ENCODE results near the gene KRCC1. TPM values are rescaled to one million over a fixed set of nuclear protein-coding genes. Genes with fewer than 3 reads are reported as not detected.

KRCC1 gene
- total and polyA plus RNA-seq, 8 donors, result 7.0 to 48.0 (median 25.9) TPM

- Histone ChIP-seq H3K36me3 (no peaks in the 10 kb centered on the region), H3K9me3 (no peaks in the 10 kb centered on the region), H3K4me3 (no peak overlapping the region), H3K4me1 (peaks cover 0 to 9% (median 0%) of the 10 kb centered on the region in 4 donors), H3K27ac (peak overlapping the region in 1 of 5 donors; percentile 34), H3K27me3 (peaks cover 0 to 8% (median 0%) of the 10 kb centered on the region in 3 donors)
- intact Hi-C loops (cut with DNase I; ENCODE audit: low total_unique reads), result no loop called here
- TF ChIP-seq POLR2A (IDR thresholded peaks at IDR 0.05) (no peak), EP300 (IDR thresholded peaks at IDR 0.05) (no peak), POLR2AphosphoS5 (IDR thresholded peaks at IDR 0.05) (no peak), CTCF (IDR thresholded peaks at IDR 0.05) (no peak)
- WGBS, 5 donors, result 54 to 77% (median 72%) methylated on average over 4 of the region's 4 CpGs
- DNase-seq, result no peak
These were observed 11.0 kb upstream of the KRCC1 start for GRCh38 chr2:88066543-88066942.

GRCh38 chr2:88061295-88061694 is 5.7 kb upstream of the KRCC1 start:
- Histone ChIP-seq H3K27me3 (no peaks in the 10 kb centered on the region), H3K4me3 (no peak overlapping the region), H3K27ac (no peak overlapping the region), H3K9me3 (no peaks in the 10 kb centered on the region), H3K4me1 (peaks cover 0 to 16% (median 2%) of the 10 kb centered on the region in 4 donors), H3K36me3 (no peaks in the 10 kb centered on the region)
- TF ChIP-seq EP300 (IDR thresholded peaks at IDR 0.05) (no peak), POLR2AphosphoS5 (IDR thresholded peaks at IDR 0.05) (no peak), POLR2A (IDR thresholded peaks at IDR 0.05) (no peak), CTCF (IDR thresholded peaks at IDR 0.05) (no peak)
- no peak for DNase-seq
- intact Hi-C loops (cut with DNase I; ENCODE audit: low total_unique reads), result loop anchor here (5.0 kb wide), 1 partner anchor 101 kb away; no protein-coding TSS in a partner anchor
- WGBS, 5 donors, result 79 to 86% (median 83%) methylated on average over 3 of the region's 3 CpGs

GRCh38 chr2:88060907-88061275 is 5.3 kb upstream of the KRCC1 start:
- no peak overlapping the region for H3K4me3 ChIP-seq
- H3K27ac ChIP-seq, result no peak overlapping the region
- no peaks in the 10 kb centered on the region for H3K36me3 ChIP-seq
- WGBS, 5 donors, result 78 to 93% (median 83%) methylated on average over 2 of the region's 2 CpGs
- no peak for DNase-seq
- H3K4me1 ChIP-seq, result peaks cover 0 to 17% (median 4%) of the 10 kb centered on the region in 4 donors
- intact Hi-C loops (cut with DNase I; ENCODE audit: low total_unique reads), result loop anchor here (5.0 kb wide), 1 partner anchor 101 kb away; no protein-coding TSS in a partner anchor
- H3K9me3 ChIP-seq, result no peaks in the 10 kb centered on the region
- H3K27me3 ChIP-seq, result no peaks in the 10 kb centered on the region
- TF ChIP-seq CTCF (IDR thresholded peaks at IDR 0.05) (no peak), POLR2A (IDR thresholded peaks at IDR 0.05) (no peak), POLR2AphosphoS5 (IDR thresholded peaks at IDR 0.05) (no peak), EP300 (IDR thresholded peaks at IDR 0.05) (no peak)

GRCh38 chr2:88059979-88060906 is 4.7 kb upstream of the KRCC1 start:
- H3K27ac ChIP-seq, result no peak overlapping the region
- 31 to 39% (median 32%) methylated on average over 5 of the region's 5 CpGs for WGBS, 5 donors
- no peaks in the 10 kb centered on the region for H3K27me3 ChIP-seq
- peaks cover 0 to 16% (median 4%) of the 10 kb centered on the region in 4 donors for H3K4me1 ChIP-seq
- no peaks in the 10 kb centered on the region for H3K36me3 ChIP-seq
- TF ChIP-seq CTCF (IDR thresholded peaks at IDR 0.05), result peak in 5 of 7 experiments; percentile 38 to 73 (median 67)
- TF ChIP-seq POLR2A (IDR thresholded peaks at IDR 0.05), result no peak
- no peak overlapping the region for H3K4me3 ChIP-seq
- H3K9me3 ChIP-seq, result no peaks in the 10 kb centered on the region
- intact Hi-C loops (cut with DNase I; ENCODE audit: low total_unique reads), result loop anchor here (5.0 kb wide), 2 partner anchors 102 to 117 kb away; no protein-coding TSS in a partner anchor
- peak in 1 of 2 donors; percentile 63 for DNase-seq

Data from stomach (tissue), 9 donors.